Gastrocnemius medialis (tissue), 4 donors: ENCODE results near the gene PBX4. TPM values are rescaled to one million over a fixed set of nuclear protein-coding genes. Genes with fewer than 3 reads are reported as not detected.

Experiments used
- ATAC-seq, 2 donors: fragments of 150-250 bp; one replicate each; pipeline ENCODE4 v1.9.1; 2016
- DNase-seq, 2 donors: peaks; one replicate each; pipeline ENCODE4 v3.0.0-alpha.2; 2019
- H3K27ac ChIP-seq, 4 donors: fragments of 200-600 bp; sonication (generic); 1 replicate in 1 of 4; 2 replicates in 3 of 4; pipeline ENCODE4 v1.5.1; 2016 to 2018; ENCODE audit warnings: mild to moderate bottlenecking in 2 of 4, moderate library complexity in 1 of 4
- H3K27me3 ChIP-seq, 3 donors: fragments of 200-600 bp; sonication (generic) in 2 of 3; 1 replicate in 1 of 3; 2 replicates in 2 of 3; pipeline versions ENCODE4 v1.5.1 to v1.6.0; 2016 to 2019; ENCODE audit warnings: mild to moderate bottlenecking in 1 of 3, moderate library complexity in 1 of 3
- H3K36me3 ChIP-seq, 2 donors: fragments of 200-600 bp; sonication (generic) in 1 of 2; one replicate each; pipeline ENCODE4 v1.5.1; 2017 to 2018
- H3K4me1 ChIP-seq, 2 donors: fragments of 200-600 bp; sonication (generic) in 1 of 2; one replicate each; pipeline ENCODE4 v1.5.1; 2016 to 2017; ENCODE audit warnings: mild to moderate bottlenecking in 2 of 2
- H3K4me3 ChIP-seq, 4 donors: fragments of 200-600 bp; sonication (generic) in 3 of 4; 1 replicate in 1 of 4; 2 replicates in 3 of 4; pipeline ENCODE4 v1.5.1; 2016 to 2019; ENCODE audit warnings: mild to moderate bottlenecking in 2 of 4
- H3K9me3 ChIP-seq, 3 donors: fragments of 200-600 bp; sonication (generic) in 2 of 3; 1 replicate in 1 of 3; 2 replicates in 2 of 3; pipeline ENCODE4 v1.5.1; 2016 to 2019
- POLR2A ChIP-seq, 2 donors: fragments of 450-650 bp; IDR thresholded peaks; one replicate each; pipeline ENCODE4 v1.6.1; 2017; ENCODE audit warnings: antibody characterized with exemption in 2 of 2, mild to moderate bottlenecking in 2 of 2, moderate library complexity in 2 of 2
- in situ Hi-C, 4 donors: fragments of 200-750 bp; cut with MboI; loops; one replicate each; pipeline versions ENCODE4 v1.15.0 to v1.8.0; 2017; ENCODE audit warnings: low sequenced_read_pairs in 4 of 4
- intact Hi-C: fragments of 100-400 bp; cut with DNase I; formaldehyde crosslinking; loops from one replicate; pipeline ENCODE4 v1.15.1; 2023; ENCODE audit warnings: low total_unique reads
- total RNA-seq, 4 donors: library from RNA; depleted of rRNA; stranded (reverse); fragments of >200 nt; gene quantifications; one replicate each; pipeline versions ENCODE4 v1.1.0 to v1.2.3, GENCODE V29; 2016
- TF ChIP-seq, protein P1 (sequence below), 5 experiments: fragments of 450-650 bp in 3 of 5; fragments of 200-600 bp in 2 of 5; sonication (generic) in 2 of 5; IDR thresholded peaks in 4 of 5; conservative IDR thresholded peaks in 1 of 5; 1 replicate in 4 of 5; 2 replicates in 1 of 5; pipeline ENCODE4 v1.5.1; 2016 to 2019; ENCODE audit warnings: antibody characterized with exemption in 5 of 5, mild to moderate bottlenecking in 3 of 5, moderate library complexity in 3 of 5

Gene PBX4
- total RNA-seq, 4 donors from 2014 or later, result not detected

- H3K36me3 ChIP-seq, result no peaks in the 10 kb centered on the region
- intact Hi-C loops, result no loop called here
- no peak overlapping the region for H3K27ac ChIP-seq
- H3K4me3 ChIP-seq, result no peak overlapping the region
- in situ Hi-C loops, result loop anchor here in 3 of 4 donors (25.0 kb wide), 2 partner anchors 394 to 419 kb away; no protein-coding TSS in a partner anchor
- ATAC-seq, result no peak
- H3K27me3 ChIP-seq, result peaks cover 45 to 62% (median 54%) of the 10 kb centered on the region in 3 donors
- DNase-seq, result no peak
- TF ChIP-seq POLR2A (IDR thresholded peaks at IDR 0.05), result no peak
- TF ChIP-seq, protein P1, sequence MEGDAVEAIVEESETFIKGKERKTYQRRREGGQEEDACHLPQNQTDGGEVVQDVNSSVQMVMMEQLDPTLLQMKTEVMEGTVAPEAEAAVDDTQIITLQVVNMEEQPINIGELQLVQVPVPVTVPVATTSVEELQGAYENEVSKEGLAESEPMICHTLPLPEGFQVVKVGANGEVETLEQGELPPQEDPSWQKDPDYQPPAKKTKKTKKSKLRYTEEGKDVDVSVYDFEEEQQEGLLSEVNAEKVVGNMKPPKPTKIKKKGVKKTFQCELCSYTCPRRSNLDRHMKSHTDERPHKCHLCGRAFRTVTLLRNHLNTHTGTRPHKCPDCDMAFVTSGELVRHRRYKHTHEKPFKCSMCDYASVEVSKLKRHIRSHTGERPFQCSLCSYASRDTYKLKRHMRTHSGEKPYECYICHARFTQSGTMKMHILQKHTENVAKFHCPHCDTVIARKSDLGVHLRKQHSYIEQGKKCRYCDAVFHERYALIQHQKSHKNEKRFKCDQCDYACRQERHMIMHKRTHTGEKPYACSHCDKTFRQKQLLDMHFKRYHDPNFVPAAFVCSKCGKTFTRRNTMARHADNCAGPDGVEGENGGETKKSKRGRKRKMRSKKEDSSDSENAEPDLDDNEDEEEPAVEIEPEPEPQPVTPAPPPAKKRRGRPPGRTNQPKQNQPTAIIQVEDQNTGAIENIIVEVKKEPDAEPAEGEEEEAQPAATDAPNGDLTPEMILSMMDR (IDR thresholded peaks at IDR 0.05 in 4 of 5, conservative IDR thresholded peaks at IDR 0.05 in 1 of 5), result no peak
- peaks cover 0 to 1% of the 10 kb centered on the region in 2 donors for H3K4me1 ChIP-seq
- no peaks in the 10 kb centered on the region for H3K9me3 ChIP-seq
Observed at GRCh38 chr19:19543640-19544039, 74.8 kb downstream of the PBX4 start.

GRCh38 chr19:19543101-19543500, 75.4 kb downstream of the PBX4 start:
- in situ Hi-C loops, result loop anchor here in 3 of 4 donors (25.0 kb wide), 2 partner anchors 394 to 419 kb away; no protein-coding TSS in a partner anchor
- H3K27ac ChIP-seq, result no peak overlapping the region
- no peaks in the 10 kb centered on the region for H3K9me3 ChIP-seq
- ATAC-seq (no peak), DNase-seq (no peak)
- H3K36me3 ChIP-seq, result no peaks in the 10 kb centered on the region
- peaks cover 48 to 62% (median 55%) of the 10 kb centered on the region in 3 donors for H3K27me3 ChIP-seq
- H3K4me3 ChIP-seq, result no peak overlapping the region
- H3K4me1 ChIP-seq, result peaks cover 0 to 7% of the 10 kb centered on the region in 2 donors
- no peak for TF ChIP-seq POLR2A (IDR thresholded peaks at IDR 0.05)
- TF ChIP-seq, protein P1 (IDR thresholded peaks at IDR 0.05 in 4 of 5, conservative IDR thresholded peaks at IDR 0.05 in 1 of 5), result no peak
- intact Hi-C loops, result no loop called here

DNA sequence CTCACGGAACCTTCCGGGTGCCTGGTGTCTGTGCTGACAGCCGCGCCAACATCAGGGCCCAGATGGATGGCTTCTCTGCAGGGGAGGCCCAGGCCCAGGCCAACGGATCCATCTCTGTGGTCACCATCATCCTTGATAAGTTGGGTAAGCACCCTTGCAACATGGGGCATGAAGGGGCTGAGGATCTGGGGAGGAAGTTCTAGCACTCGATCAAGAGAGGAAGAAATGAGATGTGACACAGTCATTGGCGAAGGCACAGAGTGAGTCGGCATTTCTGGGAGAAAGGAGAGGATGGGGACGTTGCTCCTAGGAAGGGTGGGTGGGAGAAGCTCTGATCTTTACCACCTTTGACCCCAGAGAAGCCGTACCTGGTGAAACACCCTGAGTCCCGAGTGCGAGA, 76.0 kb downstream of the PBX4 start:
- peaks cover 0 to 10% of the 10 kb centered on the region in 2 donors for H3K4me1 ChIP-seq
- H3K27ac ChIP-seq, result no peak overlapping the region
- TF ChIP-seq, protein P1 (IDR thresholded peaks at IDR 0.05 in 4 of 5, conservative IDR thresholded peaks at IDR 0.05 in 1 of 5), result no peak
- no peak for TF ChIP-seq POLR2A (IDR thresholded peaks at IDR 0.05)
- H3K36me3 ChIP-seq, result no peaks in the 10 kb centered on the region
- H3K27me3 ChIP-seq, result peaks cover 53 to 65% (median 57%) of the 10 kb centered on the region in 3 donors
- no peak for ATAC-seq
- intact Hi-C loops (no loop called here), in situ Hi-C loops (loop anchor here in 3 of 4 donors (25.0 kb wide), 2 partner anchors 395 to 420 kb away; no protein-coding TSS in a partner anchor)
- H3K4me3 ChIP-seq, result no peak overlapping the region
- H3K9me3 ChIP-seq, result no peaks in the 10 kb centered on the region
- DNase-seq, result no peak

GRCh38 chr19:19541616-19542015, 76.9 kb downstream of the PBX4 start:
- Histone ChIP-seq H3K9me3 (no peaks in the 10 kb centered on the region), H3K4me1 (peaks cover 0 to 10% of the 10 kb centered on the region in 2 donors), H3K27me3 (peaks cover 55 to 64% (median 61%) of the 10 kb centered on the region in 3 donors), H3K36me3 (no peaks in the 10 kb centered on the region), H3K4me3 (no peak overlapping the region), H3K27ac (no peak overlapping the region)
- ATAC-seq (no peak), DNase-seq (no peak)
- TF ChIP-seq, protein P1 (IDR thresholded peaks at IDR 0.05 in 4 of 5, conservative IDR thresholded peaks at IDR 0.05 in 1 of 5), result no peak
- no peak for TF ChIP-seq POLR2A (IDR thresholded peaks at IDR 0.05)
- intact Hi-C loops, result no loop called here
- in situ Hi-C loops, result loop anchor here in 3 of 4 donors (25.0 kb wide), 2 partner anchors 396 to 421 kb away; no protein-coding TSS in a partner anchor
